Gastrocnemius medialis (tissue), 4 donors: ENCODE data around the gene SLC25A22.

Source experiments
- POLR2A ChIP-seq, 2 donors: fragments of 450-650 bp; IDR thresholded peaks; one replicate each; pipeline ENCODE4 v1.6.1; 2017; ENCODE audit warnings: antibody characterized with exemption in 2 of 2, mild to moderate bottlenecking in 2 of 2, moderate library complexity in 2 of 2
- TF ChIP-seq, protein P1 (sequence below), 5 experiments: fragments of 450-650 bp in 3 of 5; fragments of 200-600 bp in 2 of 5; sonication (generic) in 2 of 5; IDR thresholded peaks in 4 of 5; conservative IDR thresholded peaks in 1 of 5; 1 replicate in 4 of 5; 2 replicates in 1 of 5; pipeline ENCODE4 v1.5.1; 2016 to 2019; ENCODE audit warnings: antibody characterized with exemption in 5 of 5, mild to moderate bottlenecking in 3 of 5, moderate library complexity in 3 of 5

DNA sequence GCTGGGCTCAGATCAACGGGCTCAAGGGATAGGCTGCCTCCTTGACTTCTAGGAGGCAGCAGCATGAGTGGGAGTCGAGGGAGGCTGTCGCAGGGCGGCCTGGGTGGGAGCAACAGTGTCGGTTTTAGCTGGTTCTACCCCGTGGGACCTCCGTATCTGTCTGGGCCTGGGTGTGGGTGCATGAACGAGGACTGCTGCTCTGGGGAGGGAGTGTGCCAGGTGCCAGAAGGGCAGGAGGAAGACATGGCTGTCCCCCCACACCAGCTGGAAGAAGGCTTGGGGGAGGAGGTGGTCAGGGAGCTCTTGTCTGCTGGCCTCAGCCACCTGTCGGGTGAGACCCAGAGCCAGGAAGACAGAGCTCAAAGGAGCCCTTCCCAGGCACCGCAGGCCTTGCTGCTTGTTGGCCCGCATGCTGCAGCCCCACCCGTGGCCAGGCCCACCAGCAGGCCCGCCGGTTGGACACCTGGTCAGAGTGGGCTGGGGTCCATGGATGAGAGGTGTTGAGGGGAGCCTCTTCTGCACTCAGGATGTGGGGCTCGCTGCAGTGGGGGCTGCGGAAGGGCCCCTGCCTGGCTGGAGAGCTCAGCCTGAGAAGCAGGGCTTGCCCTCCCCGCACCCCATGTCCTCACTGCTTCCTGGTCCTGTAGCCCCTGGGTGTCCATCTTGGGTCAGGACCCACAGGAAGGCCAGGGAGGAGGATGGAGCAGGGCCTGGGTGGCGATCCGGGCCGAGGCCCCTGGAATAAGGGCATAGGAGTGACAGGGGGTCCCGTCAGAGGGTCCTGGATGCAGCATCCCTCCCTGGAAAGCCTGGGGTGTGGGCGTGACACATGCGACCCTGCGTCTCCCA lies 11.6 kb downstream of the SLC25A22 start:
- TF ChIP-seq POLR2A (IDR thresholded peaks at IDR 0.05), result no peak
- TF ChIP-seq, protein P1, sequence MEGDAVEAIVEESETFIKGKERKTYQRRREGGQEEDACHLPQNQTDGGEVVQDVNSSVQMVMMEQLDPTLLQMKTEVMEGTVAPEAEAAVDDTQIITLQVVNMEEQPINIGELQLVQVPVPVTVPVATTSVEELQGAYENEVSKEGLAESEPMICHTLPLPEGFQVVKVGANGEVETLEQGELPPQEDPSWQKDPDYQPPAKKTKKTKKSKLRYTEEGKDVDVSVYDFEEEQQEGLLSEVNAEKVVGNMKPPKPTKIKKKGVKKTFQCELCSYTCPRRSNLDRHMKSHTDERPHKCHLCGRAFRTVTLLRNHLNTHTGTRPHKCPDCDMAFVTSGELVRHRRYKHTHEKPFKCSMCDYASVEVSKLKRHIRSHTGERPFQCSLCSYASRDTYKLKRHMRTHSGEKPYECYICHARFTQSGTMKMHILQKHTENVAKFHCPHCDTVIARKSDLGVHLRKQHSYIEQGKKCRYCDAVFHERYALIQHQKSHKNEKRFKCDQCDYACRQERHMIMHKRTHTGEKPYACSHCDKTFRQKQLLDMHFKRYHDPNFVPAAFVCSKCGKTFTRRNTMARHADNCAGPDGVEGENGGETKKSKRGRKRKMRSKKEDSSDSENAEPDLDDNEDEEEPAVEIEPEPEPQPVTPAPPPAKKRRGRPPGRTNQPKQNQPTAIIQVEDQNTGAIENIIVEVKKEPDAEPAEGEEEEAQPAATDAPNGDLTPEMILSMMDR (IDR thresholded peaks at IDR 0.05 in 4 of 5, conservative IDR thresholded peaks at IDR 0.05 in 1 of 5), result no peak
